Ovary (tissue), 3 donors: ENCODE data around the gene ITPRIPL2.

Experiments
- EP300 ChIP-seq: sonication (generic); formaldehyde crosslinking; IDR thresholded peaks from one replicate; pipeline ENCODE4 v1.6.1; 2017; ENCODE audit warnings: antibody characterized with exemption
- POLR2A ChIP-seq: fragments of 450-650 bp; IDR thresholded peaks from one replicate; pipeline ENCODE4 v1.6.1; 2017; ENCODE audit warnings: antibody characterized with exemption, mild to moderate bottlenecking, moderate library complexity
- TF ChIP-seq, protein P1 (sequence below), 3 donors: fragments of 450-650 bp in 2 of 3; fragments of 200-600 bp in 1 of 3; IDR thresholded peaks; one replicate each; pipeline versions ENCODE4 v1.5.1 to v1.8.0; 2016 to 2022; ENCODE audit warnings: antibody characterized with exemption in 3 of 3, mild to moderate bottlenecking in 1 of 3
- donor health status: DM: no; HTN: no; CAD: no.

DNA sequence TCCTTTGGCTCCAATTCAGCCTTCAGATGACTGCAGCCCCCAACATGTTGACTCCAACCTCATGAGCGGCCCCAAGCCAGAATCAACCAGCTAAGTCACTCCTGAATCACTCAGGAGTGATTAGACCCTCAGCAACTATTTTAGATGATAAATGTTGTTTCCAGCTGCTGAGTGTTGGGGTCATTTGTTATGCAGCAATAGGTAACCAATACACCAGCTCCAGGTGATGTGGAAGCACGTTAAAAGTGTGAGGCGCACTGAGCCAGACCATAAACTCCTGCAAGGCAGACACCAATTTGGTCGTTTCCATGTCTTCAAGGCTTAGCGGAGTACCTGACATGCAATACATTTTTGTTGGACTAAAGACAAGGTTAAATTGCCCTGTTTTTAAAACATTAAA lies 28.9 kb upstream of the ITPRIPL2 start:
- TF ChIP-seq, protein P1, sequence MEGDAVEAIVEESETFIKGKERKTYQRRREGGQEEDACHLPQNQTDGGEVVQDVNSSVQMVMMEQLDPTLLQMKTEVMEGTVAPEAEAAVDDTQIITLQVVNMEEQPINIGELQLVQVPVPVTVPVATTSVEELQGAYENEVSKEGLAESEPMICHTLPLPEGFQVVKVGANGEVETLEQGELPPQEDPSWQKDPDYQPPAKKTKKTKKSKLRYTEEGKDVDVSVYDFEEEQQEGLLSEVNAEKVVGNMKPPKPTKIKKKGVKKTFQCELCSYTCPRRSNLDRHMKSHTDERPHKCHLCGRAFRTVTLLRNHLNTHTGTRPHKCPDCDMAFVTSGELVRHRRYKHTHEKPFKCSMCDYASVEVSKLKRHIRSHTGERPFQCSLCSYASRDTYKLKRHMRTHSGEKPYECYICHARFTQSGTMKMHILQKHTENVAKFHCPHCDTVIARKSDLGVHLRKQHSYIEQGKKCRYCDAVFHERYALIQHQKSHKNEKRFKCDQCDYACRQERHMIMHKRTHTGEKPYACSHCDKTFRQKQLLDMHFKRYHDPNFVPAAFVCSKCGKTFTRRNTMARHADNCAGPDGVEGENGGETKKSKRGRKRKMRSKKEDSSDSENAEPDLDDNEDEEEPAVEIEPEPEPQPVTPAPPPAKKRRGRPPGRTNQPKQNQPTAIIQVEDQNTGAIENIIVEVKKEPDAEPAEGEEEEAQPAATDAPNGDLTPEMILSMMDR (IDR thresholded peaks at IDR 0.05): no peak
- TF ChIP-seq POLR2A (no peak), EP300 (no peak)
